A673 (cell line): ENCODE measurements around the gene PTPN14.

Experiments used
- EZH2 ChIP-seq: fragments of 200-600 bp; sonication (generic); IDR thresholded peaks from 2 replicates; pipeline ENCODE4 v1.6.1; 2017; ENCODE audit warnings: borderline replicate concordance, low read depth, mild to moderate bottlenecking, mixed read lengths, antibody characterized with exemption, low read length; ENCODE audit not compliant: poor library complexity, severe bottlenecking
- TF ChIP-seq, protein P1 (sequence below): fragments of 300-800, 200-600 bp; sonication (generic); conservative IDR thresholded peaks from 2 replicates; pipeline ENCODE4 v1.5.1; 2017; ENCODE audit warnings: low read depth, mild to moderate bottlenecking, antibody characterized with exemption, low read length, moderate library complexity, mixed read lengths

DNA sequence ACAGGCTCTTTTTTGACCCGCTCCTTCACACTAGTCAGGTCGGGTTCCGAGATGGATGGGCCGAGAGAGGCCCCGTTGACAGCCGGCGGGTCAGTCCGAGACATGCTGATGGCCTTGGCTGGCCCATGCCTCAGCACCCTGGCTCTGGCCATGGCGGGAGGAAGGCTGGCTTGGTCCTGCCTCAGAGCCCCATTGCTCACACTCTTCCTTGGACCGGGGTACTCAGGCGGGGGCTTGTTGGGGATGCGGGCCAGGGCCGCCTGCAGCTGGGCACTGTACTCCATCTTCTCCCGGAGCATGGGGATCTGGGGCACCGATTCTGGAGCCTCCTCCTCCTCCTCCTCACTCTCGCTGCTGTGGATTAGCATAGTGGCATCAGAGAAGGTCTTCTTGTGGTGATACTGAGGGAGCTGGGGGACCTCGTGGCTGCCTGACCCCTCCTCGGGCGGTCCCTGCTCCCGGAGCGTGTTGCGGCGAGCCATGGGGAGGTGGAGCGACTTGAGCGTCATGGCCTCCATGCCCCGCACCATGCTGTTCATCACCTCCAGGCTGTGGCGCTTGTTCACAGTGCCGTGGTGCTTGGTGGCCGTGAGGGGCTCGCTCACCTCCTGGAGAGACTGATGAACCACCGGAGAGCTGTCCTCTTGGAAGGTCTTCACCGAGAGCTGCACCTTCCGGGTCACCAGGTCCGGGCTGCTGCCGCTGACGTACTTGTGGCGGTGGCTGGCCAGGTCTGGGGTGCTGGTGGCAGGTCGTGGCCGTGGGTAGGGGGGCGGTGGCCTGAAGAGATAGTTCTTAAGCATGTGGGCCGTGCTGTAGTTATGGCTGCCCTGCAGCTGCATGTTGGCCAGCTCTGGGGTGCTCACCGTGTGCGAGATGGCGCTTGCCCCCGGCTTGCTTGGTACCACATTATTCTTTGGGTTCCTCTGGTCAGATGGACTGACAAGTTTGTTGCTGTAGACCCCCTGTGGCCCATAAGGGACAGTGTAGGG lies 167.7 kb downstream of the PTPN14 start:
- TF ChIP-seq, protein P1, sequence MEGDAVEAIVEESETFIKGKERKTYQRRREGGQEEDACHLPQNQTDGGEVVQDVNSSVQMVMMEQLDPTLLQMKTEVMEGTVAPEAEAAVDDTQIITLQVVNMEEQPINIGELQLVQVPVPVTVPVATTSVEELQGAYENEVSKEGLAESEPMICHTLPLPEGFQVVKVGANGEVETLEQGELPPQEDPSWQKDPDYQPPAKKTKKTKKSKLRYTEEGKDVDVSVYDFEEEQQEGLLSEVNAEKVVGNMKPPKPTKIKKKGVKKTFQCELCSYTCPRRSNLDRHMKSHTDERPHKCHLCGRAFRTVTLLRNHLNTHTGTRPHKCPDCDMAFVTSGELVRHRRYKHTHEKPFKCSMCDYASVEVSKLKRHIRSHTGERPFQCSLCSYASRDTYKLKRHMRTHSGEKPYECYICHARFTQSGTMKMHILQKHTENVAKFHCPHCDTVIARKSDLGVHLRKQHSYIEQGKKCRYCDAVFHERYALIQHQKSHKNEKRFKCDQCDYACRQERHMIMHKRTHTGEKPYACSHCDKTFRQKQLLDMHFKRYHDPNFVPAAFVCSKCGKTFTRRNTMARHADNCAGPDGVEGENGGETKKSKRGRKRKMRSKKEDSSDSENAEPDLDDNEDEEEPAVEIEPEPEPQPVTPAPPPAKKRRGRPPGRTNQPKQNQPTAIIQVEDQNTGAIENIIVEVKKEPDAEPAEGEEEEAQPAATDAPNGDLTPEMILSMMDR = no peak
- TF ChIP-seq EZH2 = no peak
